ENCODE results near the gene RNF31.

DNA sequence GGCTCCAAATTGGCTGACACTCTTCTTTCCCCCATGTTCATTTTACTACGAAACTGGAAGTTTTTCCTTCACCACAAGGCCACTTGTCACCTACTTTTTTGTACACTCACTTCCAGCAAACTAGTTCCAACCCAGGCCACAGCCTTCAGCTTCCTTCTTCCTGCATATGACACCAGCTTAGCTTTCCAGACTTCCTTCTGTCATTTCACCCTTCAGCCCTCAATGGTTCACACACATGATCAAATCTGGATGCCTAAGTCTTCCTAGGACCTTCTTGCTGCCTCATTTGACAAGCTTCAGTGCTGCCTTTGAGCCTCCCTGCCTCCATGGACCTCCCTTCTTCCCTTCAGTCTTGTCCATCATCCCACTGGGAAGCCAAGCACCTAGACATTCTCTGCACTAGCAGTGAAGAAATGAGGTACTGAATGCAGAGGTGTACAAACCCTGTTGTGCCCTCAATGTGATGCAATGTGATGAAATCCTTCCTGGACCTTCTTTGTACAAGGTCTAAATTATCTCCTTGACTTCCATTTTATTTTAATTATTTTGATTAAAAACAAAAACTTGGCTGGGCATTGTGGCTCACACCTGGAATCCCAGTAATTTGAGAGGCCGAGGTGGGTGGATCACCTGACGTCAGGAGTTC, 20.3 kb downstream of the RNF31 start:
- TF ChIP-seq POLR2A (IDR thresholded peaks at IDR 0.05) (no peak), EP300 (IDR thresholded peaks at IDR 0.05) (no peak)
- TF ChIP-seq, protein P1, sequence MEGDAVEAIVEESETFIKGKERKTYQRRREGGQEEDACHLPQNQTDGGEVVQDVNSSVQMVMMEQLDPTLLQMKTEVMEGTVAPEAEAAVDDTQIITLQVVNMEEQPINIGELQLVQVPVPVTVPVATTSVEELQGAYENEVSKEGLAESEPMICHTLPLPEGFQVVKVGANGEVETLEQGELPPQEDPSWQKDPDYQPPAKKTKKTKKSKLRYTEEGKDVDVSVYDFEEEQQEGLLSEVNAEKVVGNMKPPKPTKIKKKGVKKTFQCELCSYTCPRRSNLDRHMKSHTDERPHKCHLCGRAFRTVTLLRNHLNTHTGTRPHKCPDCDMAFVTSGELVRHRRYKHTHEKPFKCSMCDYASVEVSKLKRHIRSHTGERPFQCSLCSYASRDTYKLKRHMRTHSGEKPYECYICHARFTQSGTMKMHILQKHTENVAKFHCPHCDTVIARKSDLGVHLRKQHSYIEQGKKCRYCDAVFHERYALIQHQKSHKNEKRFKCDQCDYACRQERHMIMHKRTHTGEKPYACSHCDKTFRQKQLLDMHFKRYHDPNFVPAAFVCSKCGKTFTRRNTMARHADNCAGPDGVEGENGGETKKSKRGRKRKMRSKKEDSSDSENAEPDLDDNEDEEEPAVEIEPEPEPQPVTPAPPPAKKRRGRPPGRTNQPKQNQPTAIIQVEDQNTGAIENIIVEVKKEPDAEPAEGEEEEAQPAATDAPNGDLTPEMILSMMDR (IDR thresholded peaks at IDR 0.05) = no peak

Measured in ovary (tissue), 3 donors.